ENCODE results near the gene GALNT18.

Gene GALNT18

GRCh38 chr11:11318461-11318860 lies 303.3 kb downstream of the GALNT18 start:
- in situ Hi-C loops (cut with HindIII; ENCODE audit: low pct_unique_long_range_greater_than_20kb, low sequenced_read_pairs) = no loop called here
- DNase-seq (ENCODE audit: low read depth in 1 of 2, low spot score in 1 of 2) = no peak
- TF ChIP-seq JUND (IDR thresholded peaks at IDR 0.05; ENCODE audit: low read depth) = no peak

GRCh38 chr11:11316651-11317230 lies 305.1 kb downstream of the GALNT18 start:
- no peak for TF ChIP-seq JUND (IDR thresholded peaks at IDR 0.05; ENCODE audit: low read depth)
- in situ Hi-C loops (cut with HindIII; ENCODE audit: low pct_unique_long_range_greater_than_20kb, low sequenced_read_pairs) = no loop called here
- DNase-seq (ENCODE audit: low read depth in 1 of 2, low spot score in 1 of 2) = no peak

- in situ Hi-C loops (cut with HindIII; ENCODE audit: low pct_unique_long_range_greater_than_20kb, low sequenced_read_pairs) = no loop called here
- DNase-seq (ENCODE audit: low read depth in 1 of 2, low spot score in 1 of 2) = no peak
- no peak for TF ChIP-seq JUND (IDR thresholded peaks at IDR 0.05; ENCODE audit: low read depth)
Observed at GRCh38 chr11:11313902-11314692, 307.7 kb downstream of the GALNT18 start.

- no peak for TF ChIP-seq JUND (IDR thresholded peaks at IDR 0.05; ENCODE audit: low read depth)
- DNase-seq (ENCODE audit: low read depth in 1 of 2, low spot score in 1 of 2) = no peak
- in situ Hi-C loops (cut with HindIII; ENCODE audit: low pct_unique_long_range_greater_than_20kb, low sequenced_read_pairs) = no loop called here
Observed at GRCh38 chr11:11313426-11313825, 308.4 kb downstream of the GALNT18 start.

- in situ Hi-C loops (cut with HindIII; ENCODE audit: low pct_unique_long_range_greater_than_20kb, low sequenced_read_pairs) = no loop called here
- no peak for DNase-seq (ENCODE audit: low read depth in 1 of 2, low spot score in 1 of 2)
- TF ChIP-seq JUND (IDR thresholded peaks at IDR 0.05; ENCODE audit: low read depth) = no peak
Observed at GRCh38 chr11:11312738-11313137, 309.1 kb downstream of the GALNT18 start.

- in situ Hi-C loops (cut with HindIII; ENCODE audit: low pct_unique_long_range_greater_than_20kb, low sequenced_read_pairs) = no loop called here
- TF ChIP-seq JUND (IDR thresholded peaks at IDR 0.05; ENCODE audit: low read depth) = no peak
- no peak for DNase-seq (ENCODE audit: low read depth in 1 of 2, low spot score in 1 of 2)
Observed at GRCh38 chr11:11311169-11311568, 310.6 kb downstream of the GALNT18 start.

GRCh38 chr11:11309906-11310305 lies 311.9 kb downstream of the GALNT18 start:
- in situ Hi-C loops (cut with HindIII; ENCODE audit: low pct_unique_long_range_greater_than_20kb, low sequenced_read_pairs) = no loop called here
- DNase-seq (ENCODE audit: low read depth in 1 of 2, low spot score in 1 of 2) = no peak
- no peak for TF ChIP-seq JUND (IDR thresholded peaks at IDR 0.05; ENCODE audit: low read depth)

- no peak for TF ChIP-seq JUND (IDR thresholded peaks at IDR 0.05; ENCODE audit: low read depth)
- in situ Hi-C loops (cut with HindIII; ENCODE audit: low pct_unique_long_range_greater_than_20kb, low sequenced_read_pairs) = no loop called here
- DNase-seq (ENCODE audit: low read depth in 1 of 2, low spot score in 1 of 2) = no peak
Observed at GRCh38 chr11:11308249-11308648, 313.6 kb downstream of the GALNT18 start.

GRCh38 chr11:11306855-11307254 lies 314.9 kb downstream of the GALNT18 start:
- in situ Hi-C loops (cut with HindIII; ENCODE audit: low pct_unique_long_range_greater_than_20kb, low sequenced_read_pairs) = no loop called here
- TF ChIP-seq JUND (IDR thresholded peaks at IDR 0.05; ENCODE audit: low read depth) = no peak
- DNase-seq (ENCODE audit: low read depth in 1 of 2, low spot score in 1 of 2) = no peak

GRCh38 chr11:11304550-11304949 lies 317.3 kb downstream of the GALNT18 start:
- no peak for TF ChIP-seq JUND (IDR thresholded peaks at IDR 0.05; ENCODE audit: low read depth)
- DNase-seq (ENCODE audit: low read depth in 1 of 2, low spot score in 1 of 2) = no peak
- in situ Hi-C loops (cut with HindIII; ENCODE audit: low pct_unique_long_range_greater_than_20kb, low sequenced_read_pairs) = no loop called here

GRCh38 chr11:11302565-11302964 lies 319.2 kb downstream of the GALNT18 start:
- no peak for TF ChIP-seq JUND (IDR thresholded peaks at IDR 0.05; ENCODE audit: low read depth)
- in situ Hi-C loops (cut with HindIII; ENCODE audit: low pct_unique_long_range_greater_than_20kb, low sequenced_read_pairs) = no loop called here
- no peak for DNase-seq (ENCODE audit: low read depth in 1 of 2, low spot score in 1 of 2)

GRCh38 chr11:11301212-11301611 lies 320.6 kb downstream of the GALNT18 start:
- no peak for DNase-seq (ENCODE audit: low read depth in 1 of 2, low spot score in 1 of 2)
- no peak for TF ChIP-seq JUND (IDR thresholded peaks at IDR 0.05; ENCODE audit: low read depth)
- in situ Hi-C loops (cut with HindIII; ENCODE audit: low pct_unique_long_range_greater_than_20kb, low sequenced_read_pairs) = no loop called here

GRCh38 chr11:11297578-11297977 lies 324.2 kb downstream of the GALNT18 start:
- no peak for TF ChIP-seq JUND (IDR thresholded peaks at IDR 0.05; ENCODE audit: low read depth)
- no peak for DNase-seq (ENCODE audit: low read depth in 1 of 2, low spot score in 1 of 2)
- in situ Hi-C loops (cut with HindIII; ENCODE audit: low pct_unique_long_range_greater_than_20kb, low sequenced_read_pairs) = no loop called here

All from T47D (cell line).